GM12875 (cell line): ENCODE measurements around the gene MIEF2.
A peak's percentile ranks its signal among the peaks of the same experiment; 100 is the strongest.

Experiments
- H3K4me3 ChIP-seq: one replicate; pipeline ENCODE4 v1.5.1; 2011; ENCODE audit warnings: low read depth, low read length, control low read depth
- CTCF ChIP-seq: IDR thresholded peaks from 2 replicates; pipeline ENCODE4 v1.5.1; 2011; ENCODE audit warnings: low read depth, mild to moderate bottlenecking, control low read depth, inconsistent platforms, low read length, moderate library complexity, borderline replicate concordance; ENCODE audit not compliant: insufficient read depth

The MIEF2 gene

GRCh38 chr17:18256776-18257175 is 3.7 kb upstream of the MIEF2 start:
- H3K4me3 ChIP-seq: no peak overlapping the region
- TF ChIP-seq CTCF: no peak

DNA sequence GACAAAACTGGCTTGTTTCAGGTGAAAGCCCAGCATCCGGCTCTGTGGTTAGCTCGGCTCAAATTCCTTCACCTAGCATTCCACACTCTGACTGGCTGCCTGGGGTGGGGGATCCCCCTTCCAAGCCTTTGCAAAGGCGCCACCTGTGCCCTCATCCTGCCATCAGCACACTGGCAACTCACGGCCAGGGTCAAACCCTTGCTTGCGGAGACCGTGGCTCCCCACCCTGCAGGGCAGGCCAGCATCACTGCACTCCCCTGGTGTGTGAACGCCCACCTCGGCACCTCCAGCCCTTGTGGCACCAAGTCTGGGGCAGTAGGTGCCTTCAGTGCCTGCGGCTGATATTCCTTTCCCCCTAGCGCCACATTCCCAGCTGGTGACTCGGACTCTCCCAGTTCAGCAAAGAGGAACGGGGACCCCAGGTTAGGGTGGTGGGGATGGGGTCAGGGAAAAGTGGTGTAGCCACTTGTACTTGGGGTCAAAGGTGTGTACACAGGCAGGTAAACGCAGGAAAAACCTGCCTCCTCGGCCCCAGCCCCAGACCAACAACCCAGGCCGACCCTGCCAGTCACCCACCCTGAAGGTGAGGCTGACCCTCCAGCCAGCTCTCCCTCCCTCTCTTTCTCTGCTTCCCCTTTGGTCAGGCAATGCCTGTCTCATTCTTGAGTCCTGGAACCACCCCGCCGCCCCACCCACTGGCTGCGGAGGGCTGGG is 3.0 kb upstream of the MIEF2 start:
- H3K4me3 ChIP-seq: peak overlapping the region; percentile 79
- TF ChIP-seq CTCF: no peak

DNA sequence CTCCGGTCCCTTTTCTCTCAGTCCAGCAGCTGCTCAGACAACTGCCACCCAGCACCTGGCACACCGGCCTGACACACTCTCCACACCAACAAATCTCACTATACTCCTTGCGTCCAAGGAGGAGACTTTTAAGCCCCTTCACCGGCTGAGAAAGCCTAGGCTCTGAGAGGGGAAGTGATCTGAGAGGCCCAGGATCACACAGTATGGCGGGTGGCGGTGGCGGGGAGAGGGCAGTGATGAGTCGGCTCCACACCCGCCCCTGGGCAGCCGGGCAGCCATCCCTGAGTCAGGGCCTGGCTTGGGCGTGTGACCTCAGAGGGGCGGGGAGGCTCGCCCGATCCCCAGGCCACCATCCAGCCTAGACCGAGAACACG is 2.5 kb upstream of the MIEF2 start:
- H3K4me3 ChIP-seq: peak overlapping the region; percentile 79
- no peak for TF ChIP-seq CTCF

DNA sequence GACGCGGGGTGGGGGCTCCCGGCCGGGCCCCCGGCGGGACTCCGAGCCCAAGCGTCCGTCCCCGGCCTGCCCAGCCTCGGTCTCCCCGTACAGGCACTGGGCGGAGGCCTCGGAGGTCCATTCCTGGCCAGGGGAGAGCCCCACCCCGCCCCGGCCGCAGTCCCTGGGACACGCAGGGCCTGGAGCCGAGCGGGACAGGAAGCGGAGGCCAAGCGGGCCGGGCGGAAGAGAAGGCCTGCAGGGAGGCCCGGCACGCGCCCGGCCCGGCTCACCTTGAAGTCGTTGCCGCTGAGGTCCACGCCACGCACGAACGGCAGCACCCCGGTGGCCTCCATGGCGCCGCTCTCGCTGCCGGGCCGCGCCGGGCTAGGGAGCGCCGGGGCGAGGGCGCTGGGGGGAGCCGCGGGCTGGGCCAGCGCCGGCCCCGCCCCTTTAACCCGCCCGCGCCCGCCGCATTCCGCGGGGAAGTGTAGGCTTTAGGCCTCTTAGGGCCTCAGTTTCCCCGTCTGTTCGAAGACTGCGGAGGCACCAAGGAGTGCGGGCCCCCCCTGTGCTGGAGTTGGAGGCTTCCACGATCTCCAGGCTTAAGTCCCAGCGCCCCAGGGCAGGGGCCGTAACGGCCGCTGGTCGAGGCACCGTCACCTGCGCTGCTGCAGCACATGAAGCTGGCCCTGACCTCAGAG is 2.0 kb upstream of the MIEF2 start, which contains the start of gene FLII:
FLII (minus strand) TSS at position 383 of the 683 bp plus-strand sequence; CDS start at position 335, 48 bp downstream.
- peak within 1 kb of the TSS; percentile 79 for H3K4me3 ChIP-seq
- no peak for TF ChIP-seq CTCF

- peak overlapping the region; percentile 35 for H3K4me3 ChIP-seq
- no peak for TF ChIP-seq CTCF
These were observed 686 bp upstream of the MIEF2 start for GRCh38 chr17:18259621-18260331.

GRCh38 chr17:18261146-18261515 is 669 bp downstream of the MIEF2 start:
- TF ChIP-seq CTCF: no peak
- peak overlapping the region; percentile 84 for H3K4me3 ChIP-seq
